ENCODE measurements around the gene SLC9A4. TPM values are rescaled to one million over a fixed set of nuclear protein-coding genes. Genes with fewer than 3 reads are reported as not detected.
A peak's percentile ranks its signal among the peaks of the same experiment; 100 is the strongest.

SLC9A4 gene
- total and polyA plus RNA-seq, 10 of the 15 experiments (the other 5 are each of a cell fraction or from before 2014, with no cell fraction given) = 0.10 TPM; not detected in 9

DNA sequence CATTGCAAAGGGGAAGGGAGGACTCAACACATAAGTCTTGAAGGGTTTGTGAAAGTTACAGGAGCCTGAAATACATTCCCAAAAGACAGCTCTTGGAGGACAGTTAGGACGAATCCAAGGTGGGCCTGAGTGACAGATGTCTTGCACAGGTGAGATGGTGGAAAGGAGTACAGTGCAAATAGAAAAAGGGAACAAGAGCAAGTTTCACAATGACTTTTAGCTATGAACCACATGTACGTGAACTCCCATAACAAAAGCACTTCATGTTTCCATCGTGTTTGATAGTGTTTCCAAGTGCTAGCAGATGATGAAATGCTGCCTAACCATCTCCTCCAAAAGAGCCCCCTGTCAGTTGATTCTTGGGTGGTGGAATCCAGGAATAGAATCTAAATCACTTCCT is 48.3 kb upstream of the SLC9A4 start (continued):
- TF ChIP-seq, protein P1, sequence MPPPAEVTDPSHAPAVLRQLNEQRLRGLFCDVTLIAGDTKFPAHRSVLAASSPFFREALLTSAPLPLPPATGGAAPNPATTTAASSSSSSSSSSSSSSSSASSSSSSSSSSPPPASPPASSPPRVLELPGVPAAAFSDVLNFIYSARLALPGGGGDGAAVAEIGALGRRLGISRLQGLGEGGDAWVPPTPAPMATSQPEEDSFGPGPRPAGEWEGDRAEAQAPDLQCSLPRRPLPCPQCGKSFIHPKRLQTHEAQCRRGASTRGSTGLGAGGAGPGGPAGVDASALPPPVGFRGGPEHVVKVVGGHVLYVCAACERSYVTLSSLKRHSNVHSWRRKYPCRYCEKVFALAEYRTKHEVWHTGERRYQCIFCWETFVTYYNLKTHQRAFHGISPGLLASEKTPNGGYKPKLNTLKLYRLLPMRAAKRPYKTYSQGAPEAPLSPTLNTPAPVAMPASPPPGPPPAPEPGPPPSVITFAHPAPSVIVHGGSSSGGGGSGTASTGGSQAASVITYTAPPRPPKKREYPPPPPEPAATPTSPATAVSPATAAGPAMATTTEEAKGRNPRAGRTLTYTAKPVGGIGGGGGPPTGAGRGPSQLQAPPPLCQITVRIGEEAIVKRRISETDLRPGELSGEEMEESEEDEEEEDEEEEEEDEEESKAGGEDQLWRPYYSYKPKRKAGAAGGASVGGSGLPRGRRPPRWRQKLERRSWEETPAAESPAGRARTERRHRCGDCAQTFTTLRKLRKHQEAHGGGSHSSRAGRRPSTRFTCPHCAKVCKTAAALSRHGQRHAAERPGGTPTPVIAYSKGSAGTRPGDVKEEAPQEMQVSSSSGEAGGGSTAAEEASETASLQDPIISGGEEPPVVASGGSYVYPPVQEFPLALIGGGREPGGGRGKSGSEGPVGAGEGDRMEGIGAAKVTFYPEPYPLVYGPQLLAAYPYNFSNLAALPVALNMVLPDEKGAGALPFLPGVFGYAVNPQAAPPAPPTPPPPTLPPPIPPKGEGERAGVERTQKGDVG (CRISPR knock-in tag; IDR thresholded peaks at IDR 0.05) = no peak
- TF ChIP-seq CBFB (IDR thresholded peaks at IDR 0.05; ENCODE audit: low read depth) = no peak
- no peak for TF ChIP-seq STAT3 (IDR thresholded peaks at IDR 0.05; ENCODE audit: low read depth, low read length)
- no peak for TF ChIP-seq POLR2A (IDR thresholded peaks at IDR 0.05; ENCODE audit: low read depth, low read length)
- TF ChIP-seq SMC3 (IDR thresholded peaks at IDR 0.05; ENCODE audit: borderline replicate concordance, low read length) = no peak
- TF ChIP-seq MXI1 (IDR thresholded peaks at IDR 0.05; ENCODE audit: low read depth, low read length) = no peak
- TF ChIP-seq, protein P2, sequence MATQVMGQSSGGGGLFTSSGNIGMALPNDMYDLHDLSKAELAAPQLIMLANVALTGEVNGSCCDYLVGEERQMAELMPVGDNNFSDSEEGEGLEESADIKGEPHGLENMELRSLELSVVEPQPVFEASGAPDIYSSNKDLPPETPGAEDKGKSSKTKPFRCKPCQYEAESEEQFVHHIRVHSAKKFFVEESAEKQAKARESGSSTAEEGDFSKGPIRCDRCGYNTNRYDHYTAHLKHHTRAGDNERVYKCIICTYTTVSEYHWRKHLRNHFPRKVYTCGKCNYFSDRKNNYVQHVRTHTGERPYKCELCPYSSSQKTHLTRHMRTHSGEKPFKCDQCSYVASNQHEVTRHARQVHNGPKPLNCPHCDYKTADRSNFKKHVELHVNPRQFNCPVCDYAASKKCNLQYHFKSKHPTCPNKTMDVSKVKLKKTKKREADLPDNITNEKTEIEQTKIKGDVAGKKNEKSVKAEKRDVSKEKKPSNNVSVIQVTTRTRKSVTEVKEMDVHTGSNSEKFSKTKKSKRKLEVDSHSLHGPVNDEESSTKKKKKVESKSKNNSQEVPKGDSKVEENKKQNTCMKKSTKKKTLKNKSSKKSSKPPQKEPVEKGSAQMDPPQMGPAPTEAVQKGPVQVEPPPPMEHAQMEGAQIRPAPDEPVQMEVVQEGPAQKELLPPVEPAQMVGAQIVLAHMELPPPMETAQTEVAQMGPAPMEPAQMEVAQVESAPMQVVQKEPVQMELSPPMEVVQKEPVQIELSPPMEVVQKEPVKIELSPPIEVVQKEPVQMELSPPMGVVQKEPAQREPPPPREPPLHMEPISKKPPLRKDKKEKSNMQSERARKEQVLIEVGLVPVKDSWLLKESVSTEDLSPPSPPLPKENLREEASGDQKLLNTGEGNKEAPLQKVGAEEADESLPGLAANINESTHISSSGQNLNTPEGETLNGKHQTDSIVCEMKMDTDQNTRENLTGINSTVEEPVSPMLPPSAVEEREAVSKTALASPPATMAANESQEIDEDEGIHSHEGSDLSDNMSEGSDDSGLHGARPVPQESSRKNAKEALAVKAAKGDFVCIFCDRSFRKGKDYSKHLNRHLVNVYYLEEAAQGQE (IDR thresholded peaks at IDR 0.05; ENCODE audit: low read depth, low read length) = no peak
- TF ChIP-seq ZBTB33 (IDR thresholded peaks at IDR 0.05) = no peak
- TF ChIP-seq, protein P3, sequence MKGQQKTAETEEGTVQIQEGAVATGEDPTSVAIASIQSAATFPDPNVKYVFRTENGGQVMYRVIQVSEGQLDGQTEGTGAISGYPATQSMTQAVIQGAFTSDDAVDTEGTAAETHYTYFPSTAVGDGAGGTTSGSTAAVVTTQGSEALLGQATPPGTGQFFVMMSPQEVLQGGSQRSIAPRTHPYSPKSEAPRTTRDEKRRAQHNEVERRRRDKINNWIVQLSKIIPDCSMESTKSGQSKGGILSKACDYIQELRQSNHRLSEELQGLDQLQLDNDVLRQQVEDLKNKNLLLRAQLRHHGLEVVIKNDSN (IDR thresholded peaks at IDR 0.05; ENCODE audit: borderline replicate concordance, extremely low read length, insufficient read depth, low read depth, low read length) = no peak
- no peak for TF ChIP-seq USF2 (IDR thresholded peaks at IDR 0.05; ENCODE audit: borderline replicate concordance, low read depth, low read length)
- no peak for TF ChIP-seq ZNF622 (IDR thresholded peaks at IDR 0.05)
- no peak for TF ChIP-seq GABPA (IDR thresholded peaks at IDR 0.05; ENCODE audit: low read depth)
- TF ChIP-seq SREBF2 (IDR thresholded peaks at IDR 0.05; ENCODE audit: low read length) = no peak
- no peak for TF ChIP-seq TARDBP (IDR thresholded peaks at IDR 0.05; ENCODE audit: borderline replicate concordance)
- TF ChIP-seq ESRRA (IDR thresholded peaks at IDR 0.05; ENCODE audit: low read length) = no peak
- no peak for TF ChIP-seq NFXL1 (IDR thresholded peaks at IDR 0.05; ENCODE audit: borderline replicate concordance)
- TF ChIP-seq SREBF1 (IDR thresholded peaks at IDR 0.05; ENCODE audit: low read length) = no peak
- no peak for TF ChIP-seq MYC (IDR thresholded peaks at IDR 0.05; ENCODE audit: insufficient read depth, insufficient read length, insufficient replicate concordance, low read length, severe bottlenecking)
- no peak for TF ChIP-seq YBX1 (IDR thresholded peaks at IDR 0.05)
- peak; percentile 72 to 81 for TF ChIP-seq IKZF2 (IDR thresholded peaks at IDR 0.05)
- TF ChIP-seq ZZZ3 (IDR thresholded peaks at IDR 0.05; ENCODE audit: control insufficient read depth, insufficient read length, low read depth) = no peak
